Activated CD4-positive, CD25-positive, alpha-beta regulatory T cell (primary cell): ENCODE data around the gene ZMYND8.

Experiments used
- DNase-seq, 4 experiments: peaks; one replicate each; lab custom pipeline; 2025; lab: John Stamatoyannopoulos, UW

Gene ZMYND8

GRCh38 chr20:47173596-47174216 is 182.8 kb downstream of the ZMYND8 start:
- no peak for DNase-seq

GRCh38 chr20:47172579-47172978 is 183.9 kb downstream of the ZMYND8 start:
- no peak for DNase-seq

GRCh38 chr20:47167846-47168245 is 188.7 kb downstream of the ZMYND8 start:
- no peak for DNase-seq

GRCh38 chr20:47165376-47165865 is 191.1 kb downstream of the ZMYND8 start:
- no peak for DNase-seq

GRCh38 chr20:47164140-47164539 is 192.4 kb downstream of the ZMYND8 start:
- no peak for DNase-seq

- no peak for DNase-seq
Observed at GRCh38 chr20:47161411-47161810, 195.1 kb downstream of the ZMYND8 start.

- DNase-seq: no peak
Observed at GRCh38 chr20:47160992-47161391, 195.5 kb downstream of the ZMYND8 start.

GRCh38 chr20:47160240-47160639 is 196.3 kb downstream of the ZMYND8 start:
- DNase-seq: no peak
